ENCODE measurements around the gene FBLN2.
A peak's percentile ranks its signal among the peaks of the same experiment; 100 is the strongest.

The FBLN2 gene

GRCh38 chr3:13645801-13646637 lies 97.1 kb downstream of the FBLN2 start:
- DNase-seq (ENCODE audit: low read depth, low spot score) = no peak

- DNase-seq (ENCODE audit: low read depth, low spot score) = no peak
These were observed 98.6 kb downstream of the FBLN2 start for GRCh38 chr3:13647298-13648059.

- peak; percentile 98 for DNase-seq (ENCODE audit: low read depth, low spot score)
These were observed 99.4 kb downstream of the FBLN2 start for GRCh38 chr3:13648060-13649001.

GRCh38 chr3:13650210-13651056 lies 101.5 kb downstream of the FBLN2 start:
- peak; percentile 96 for DNase-seq (ENCODE audit: low read depth, low spot score)

- no peak for DNase-seq (ENCODE audit: low read depth, low spot score)
These were observed 102.1 kb downstream of the FBLN2 start for GRCh38 chr3:13651057-13651400.

- DNase-seq (ENCODE audit: low read depth, low spot score) = no peak
These were observed 103.0 kb downstream of the FBLN2 start for GRCh38 chr3:13651775-13652428.

- no peak for DNase-seq (ENCODE audit: low read depth, low spot score)
These were observed 103.8 kb downstream of the FBLN2 start for GRCh38 chr3:13652728-13653127.

GRCh38 chr3:13653631-13654279 lies 104.8 kb downstream of the FBLN2 start:
- DNase-seq (ENCODE audit: low read depth, low spot score) = no peak

- DNase-seq (ENCODE audit: low read depth, low spot score) = no peak
These were observed 105.6 kb downstream of the FBLN2 start for GRCh38 chr3:13654330-13655060.

- DNase-seq (ENCODE audit: low read depth, low spot score) = peak; percentile 80
These were observed 106.4 kb downstream of the FBLN2 start for GRCh38 chr3:13655061-13655913.

GRCh38 chr3:13656584-13657301 lies 107.8 kb downstream of the FBLN2 start:
- no peak for DNase-seq (ENCODE audit: low read depth, low spot score)

- peak; percentile 62 for DNase-seq (ENCODE audit: low read depth, low spot score)
These were observed 108.9 kb downstream of the FBLN2 start for GRCh38 chr3:13657660-13658435.

GRCh38 chr3:13658681-13659080 lies 109.8 kb downstream of the FBLN2 start:
- no peak for DNase-seq (ENCODE audit: low read depth, low spot score)

- DNase-seq (ENCODE audit: low read depth, low spot score) = no peak
These were observed 110.5 kb downstream of the FBLN2 start for GRCh38 chr3:13659221-13659969.

GRCh38 chr3:13660042-13660874 lies 111.3 kb downstream of the FBLN2 start:
- DNase-seq (ENCODE audit: low read depth, low spot score) = no peak

All from ELF-1 (cell line).